BLaER1 (cell line): Measurements from ENCODE around the gene KCNJ14.

Experiments used
- H3K27ac ChIP-seq: shearing (Covaris generic); formaldehyde crosslinking; 2 replicates; pipeline ENCODE4 v1.8.1; 2022
- H3K27me3 ChIP-seq: shearing (Covaris generic); formaldehyde crosslinking; 2 replicates; pipeline ENCODE4 v1.8.1; 2022
- H3K36me3 ChIP-seq: shearing (Covaris generic); formaldehyde crosslinking; 2 replicates; pipeline ENCODE4 v1.8.1; 2022
- H3K4me1 ChIP-seq: shearing (Covaris generic); formaldehyde crosslinking; 2 replicates; pipeline ENCODE4 v1.8.1; 2022
- H3K4me2 ChIP-seq: shearing (Covaris generic); formaldehyde crosslinking; 2 replicates; pipeline ENCODE4 v1.8.1; 2022
- H3K4me3 ChIP-seq: shearing (Covaris generic); formaldehyde crosslinking; 2 replicates; pipeline ENCODE4 v1.8.1; 2022
- H3K9ac ChIP-seq: shearing (Covaris generic); formaldehyde crosslinking; 2 replicates; pipeline ENCODE4 v1.8.1; 2022
- H3K9me3 ChIP-seq: shearing (Covaris generic); formaldehyde crosslinking; 2 replicates; pipeline ENCODE4 v1.8.1; 2022
- H4K20me1 ChIP-seq: shearing (Covaris generic); formaldehyde crosslinking; 2 replicates; pipeline ENCODE4 v1.8.1; 2022
- Cebpa-rat ChIP-seq: shearing (Covaris generic); IDR thresholded peaks from 2 replicates; pipeline ENCODE4 v1.8.1; 2022

Gene KCNJ14

DNA sequence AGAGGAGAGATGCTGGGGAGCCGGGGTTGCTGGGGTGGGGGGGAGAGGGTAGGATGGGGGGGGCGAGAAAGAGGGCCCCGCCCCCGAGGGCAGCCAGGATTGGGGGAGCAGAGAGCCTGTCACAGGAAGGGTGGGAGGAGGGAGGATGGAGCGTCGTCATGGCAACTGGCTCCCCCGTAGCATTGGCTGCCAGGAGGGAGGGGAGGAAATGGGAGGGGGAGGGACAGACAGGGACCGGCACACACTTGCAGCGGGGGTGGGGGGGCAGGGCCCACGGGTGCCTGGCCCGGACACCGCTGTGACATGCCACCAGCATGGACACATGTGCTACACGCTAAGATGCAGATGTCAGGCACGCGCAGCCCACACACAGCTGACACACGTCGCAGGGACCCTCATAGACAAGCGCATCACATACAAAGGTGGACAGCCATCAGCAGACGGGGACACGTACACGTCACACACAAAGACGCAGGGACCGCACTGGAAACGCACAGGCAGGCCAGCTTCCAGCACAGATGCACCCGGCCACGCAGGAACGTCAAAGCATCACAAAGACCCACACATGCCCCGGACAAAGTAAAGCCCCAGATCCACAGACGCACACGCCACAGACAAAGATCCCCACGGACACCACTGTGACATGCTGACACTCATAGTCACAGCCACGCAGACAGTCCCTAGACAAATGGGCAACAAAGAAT lies 56.6 kb downstream of the KCNJ14 start, which contains the start of gene LMTK3:
TSS of gene LMTK3 (minus strand) at position 36 of the 704 bp plus-strand sequence. CDS start 259 bp downstream, outside the sequence.
- H3K27me3 ChIP-seq, result peaks cover 17% of the 10 kb centered on the region; the same call in 1 of the 2 replicates
- peaks cover 39% of the 10 kb centered on the region for H3K4me1 ChIP-seq
- H3K27ac ChIP-seq, result no peak within 1 kb of the TSS
- H3K36me3 ChIP-seq, result no peaks in the 10 kb centered on the region; the same call in 1 of the 2 replicates
- no peaks in the 10 kb centered on the region for H3K9me3 ChIP-seq
- no peaks in the 10 kb centered on the region for H4K20me1 ChIP-seq
- H3K9ac ChIP-seq, result no peak within 1 kb of the TSS
- TF ChIP-seq Cebpa-rat, result no peak
- H3K4me2 ChIP-seq, result peak within 1 kb of the TSS; percentile 83
- peak within 1 kb of the TSS; percentile 62 for H3K4me3 ChIP-seq

GRCh38 chr19:48512504-48513288 lies 57.3 kb downstream of the KCNJ14 start:
- Histone ChIP-seq H3K27ac (no peak overlapping the region), H3K27me3 (peaks cover 17% of the 10 kb centered on the region; the same call in 1 of the 2 replicates), H3K4me1 (peaks cover 42% of the 10 kb centered on the region), H3K9me3 (no peaks in the 10 kb centered on the region), H3K36me3 (no peaks in the 10 kb centered on the region; the same call in 1 of the 2 replicates), H4K20me1 (no peaks in the 10 kb centered on the region), H3K4me2 (peak overlapping the region; percentile 83), H3K9ac (0 out of 2 replicates have a peak overlapping the region, but pooled peaks have one; percentile 74), H3K4me3 (peak overlapping the region; percentile 75)
- no peak for TF ChIP-seq Cebpa-rat

DNA sequence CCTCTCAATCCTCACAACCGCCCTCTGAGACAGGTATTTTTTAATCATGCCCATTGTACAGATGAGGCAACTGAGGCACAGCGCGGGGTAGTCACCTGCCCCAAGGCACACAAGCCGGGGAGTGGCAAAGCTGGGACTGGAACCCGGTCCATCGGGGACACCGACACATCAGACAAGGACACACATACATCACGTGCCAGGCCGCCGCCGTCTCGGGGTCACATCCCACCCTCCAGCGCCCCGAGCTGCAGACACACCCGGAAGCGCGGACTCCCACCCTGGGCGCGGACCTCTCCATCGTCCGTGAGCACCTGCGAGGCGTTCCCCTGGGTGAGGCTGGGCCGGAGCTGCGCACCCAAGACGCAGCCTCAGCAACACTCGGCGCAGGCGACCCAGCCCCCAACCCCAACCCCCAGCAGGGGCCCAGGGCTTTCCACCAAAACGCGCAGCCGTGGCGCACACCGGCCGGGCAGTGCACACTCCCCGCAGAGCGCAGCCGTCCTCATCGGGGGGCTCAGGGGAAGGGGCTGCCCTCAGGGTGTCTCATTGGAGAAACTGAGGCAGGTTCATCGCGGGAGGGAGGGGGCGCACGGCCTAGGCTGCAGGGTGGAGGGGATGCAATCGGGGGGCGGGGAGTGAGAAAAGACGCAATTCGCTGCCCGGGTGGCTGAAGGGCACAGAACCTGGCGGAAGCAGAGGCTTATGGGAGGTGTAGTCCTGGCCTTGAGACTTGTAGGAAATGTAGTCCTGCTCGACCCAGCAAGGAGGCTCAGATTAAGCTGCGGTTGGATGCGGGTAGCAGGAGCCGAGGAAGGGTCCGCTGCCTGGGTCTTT lies 58.1 kb downstream of the KCNJ14 start:
- H3K4me3 ChIP-seq, result peak overlapping the region; percentile 75
- H3K9me3 ChIP-seq, result no peaks in the 10 kb centered on the region
- no peak for TF ChIP-seq Cebpa-rat
- H3K27me3 ChIP-seq, result peaks cover 17% of the 10 kb centered on the region; the same call in 1 of the 2 replicates
- peak overlapping the region; percentile 74 for H3K9ac ChIP-seq
- H3K36me3 ChIP-seq, result no peaks in the 10 kb centered on the region
- peaks cover 42% of the 10 kb centered on the region for H3K4me1 ChIP-seq
- peak overlapping the region; percentile 83 for H3K4me2 ChIP-seq
- H3K27ac ChIP-seq, result peak overlapping the region; percentile 61; the same call in 1 of the 2 replicates
- no peaks in the 10 kb centered on the region for H4K20me1 ChIP-seq

DNA sequence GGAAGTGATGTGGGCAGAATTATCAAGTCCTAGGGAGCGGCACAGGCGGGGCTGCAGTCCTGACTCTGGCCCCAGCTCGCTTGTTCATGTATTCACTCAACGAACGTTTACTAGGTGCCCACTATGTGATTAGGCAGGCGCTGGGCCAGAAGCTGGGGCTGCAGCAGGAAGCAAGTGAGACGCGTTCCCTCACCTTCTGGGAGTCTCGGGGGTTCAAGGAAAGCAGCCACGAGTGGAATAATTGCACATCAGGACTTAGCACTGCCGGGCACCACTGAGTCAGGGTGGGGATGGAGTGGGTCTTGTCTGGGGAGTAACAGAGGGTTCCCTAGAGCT lies 58.7 kb downstream of the KCNJ14 start:
- Histone ChIP-seq H3K27ac (no peak overlapping the region), H3K4me3 (peak overlapping the region; percentile 75), H3K9ac (peak overlapping the region; percentile 74; the same call in 1 of the 2 replicates), H3K27me3 (peaks cover 17% of the 10 kb centered on the region; the same call in 1 of the 2 replicates), H3K4me1 (peaks cover 42% of the 10 kb centered on the region), H3K4me2 (peak overlapping the region; percentile 83), H3K36me3 (no peaks in the 10 kb centered on the region), H3K9me3 (no peaks in the 10 kb centered on the region), H4K20me1 (no peaks in the 10 kb centered on the region)
- no peak for TF ChIP-seq Cebpa-rat

- no peaks in the 10 kb centered on the region for H4K20me1 ChIP-seq
- H3K9ac ChIP-seq, result no peak overlapping the region
- H3K27ac ChIP-seq, result no peak overlapping the region
- H3K4me3 ChIP-seq, result no peak overlapping the region
- no peaks in the 10 kb centered on the region for H3K36me3 ChIP-seq
- no peak for TF ChIP-seq Cebpa-rat
- peaks cover 14% of the 10 kb centered on the region; the same call in 1 of the 2 replicates for H3K27me3 ChIP-seq
- peak overlapping the region; percentile 34; the same call in 1 of the 2 replicates for H3K4me2 ChIP-seq
- peaks cover 38% of the 10 kb centered on the region for H3K4me1 ChIP-seq
- H3K9me3 ChIP-seq, result no peaks in the 10 kb centered on the region
These were observed 61.2 kb downstream of the KCNJ14 start for GRCh38 chr19:48516536-48516935.
